B cell (primary cell): Measurements from ENCODE around the gene LDLRAD2. TPM values are rescaled to one million over a fixed set of nuclear protein-coding genes. Genes with fewer than 3 reads are reported as not detected.

ENCODE experiments used
- ATAC-seq: fragments of 200-7000 bp; cut with Tn5 transposase; one replicate; pipeline ENCODE4 v1.10.0; 2021; ENCODE audit warnings: low read depth, mild to moderate bottlenecking, moderate number of reproducible peaks, moderate library complexity
- CTCF ChIA-PET: fragments of 350-600 bp; sonication (Branson Sonifier 250); formaldehyde crosslinking; loops from one replicate; lab custom pipeline; 2021; ENCODE audit warnings: antibody characterized with exemption, inconsistent platforms; lab: Charles Lee
- POLR2A ChIA-PET: fragments of 350-600 bp; sonication (Branson Sonifier 250); formaldehyde crosslinking; loops from one replicate; lab custom pipeline; 2021; ENCODE audit warnings: antibody characterized with exemption; lab: Charles Lee
- DNase-seq: peaks from one replicate; pipeline ENCODE4 v3.0.0; 2013
- H2AFZ ChIP-seq: 2 replicates; pipeline ENCODE4 v1.6.1; 2012; ENCODE audit warnings: mild to moderate bottlenecking, low read depth, low read length; ENCODE audit not compliant: insufficient read depth, poor library complexity, severe bottlenecking
- H3K27ac ChIP-seq, 2 donors: 1 replicate in 1 of 2; 2 replicates in 1 of 2; pipeline ENCODE4 v1.5.1; 2012 to 2013; ENCODE audit warnings: low read length in 2 of 2, mild to moderate bottlenecking in 2 of 2, moderate library complexity in 1 of 2
- H3K27me3 ChIP-seq, 4 experiments: fragments of 200-600 bp in 1 of 4; sonication (generic) in 1 of 4; replicated peaks in 1 of 4; 1 replicate in 2 of 4; 2 replicates in 2 of 4; pipeline versions ENCODE4 v1.6.1 to v1.7.0; 2013 to 2016; ENCODE audit warnings: low read length in 3 of 4, mild to moderate bottlenecking in 2 of 4, mixed read lengths in 1 of 4, moderate library complexity in 1 of 4; ENCODE audit not compliant: insufficient read depth in 4 of 4, control insufficient read depth in 3 of 4; ENCODE audit errors: control extremely low read depth in 1 of 4
- H3K36me3 ChIP-seq, 2 experiments: replicated peaks in 1 of 2; 1 replicate in 1 of 2; 2 replicates in 1 of 2; pipeline versions ENCODE4 v1.6.1 to v1.7.1; 2013; ENCODE audit warnings: low read length in 1 of 2; ENCODE audit not compliant: insufficient read depth in 2 of 2, control insufficient read depth in 1 of 2; ENCODE audit errors: control extremely low read depth in 1 of 2, extremely low read depth in 1 of 2
- H3K4me1 ChIP-seq, 2 donors: fragments of 200-600 bp in 1 of 2; sonication (generic) in 1 of 2; 1 replicate in 1 of 2; 2 replicates in 1 of 2; pipeline versions ENCODE4 v1.5.1 to v1.6.1; 2013 to 2017; ENCODE audit warnings: low read length in 2 of 2; ENCODE audit not compliant: control insufficient read depth in 2 of 2, insufficient read depth in 2 of 2
- H3K4me2 ChIP-seq: replicated peaks from 2 replicates; pipeline ENCODE3; 2012; ENCODE audit warnings: mild to moderate bottlenecking, low read depth, low read length; ENCODE audit not compliant: poor library complexity, severe bottlenecking
- H3K4me3 ChIP-seq, 5 experiments: fragments of 200-600 bp in 1 of 5; sonication (generic) in 1 of 5; 1 replicate in 3 of 5; 2 replicates in 2 of 5; pipeline versions ENCODE4 v1.5.1 to v1.7.0; 2011 to 2016; ENCODE audit warnings: low read length in 4 of 5, mild to moderate bottlenecking in 4 of 5, low read depth in 2 of 5, control low read depth in 1 of 5, moderate library complexity in 1 of 5; ENCODE audit not compliant: insufficient read depth in 1 of 5; ENCODE audit errors: control extremely low read depth in 1 of 5, extremely low read depth in 1 of 5
- H3K79me2 ChIP-seq: fragments of 200-600 bp; sonication (generic); one replicate; pipeline ENCODE4 v1.6.0; 2016; ENCODE audit warnings: low read length; ENCODE audit not compliant: control insufficient read depth, insufficient read depth
- H3K9ac ChIP-seq: fragments of 200-600 bp; sonication (generic); 2 replicates; pipeline ENCODE4 v1.6.1; 2017; ENCODE audit warnings: mild to moderate bottlenecking, low read length, moderate library complexity
- H3K9me3 ChIP-seq, 3 donors: one replicate each; pipeline versions ENCODE4 v1.6.1 to v1.7.1; 2013; ENCODE audit warnings: low read length in 2 of 3; ENCODE audit not compliant: control insufficient read depth in 2 of 3, insufficient read depth in 1 of 3; ENCODE audit errors: control extremely low read depth in 1 of 3
- H4K20me1 ChIP-seq: 2 replicates; pipeline ENCODE4 v1.6.0; 2012; ENCODE audit warnings: mild to moderate bottlenecking, low read length; ENCODE audit not compliant: insufficient read depth, control insufficient read depth, poor library complexity, severe bottlenecking
- H3K27ac Mint-ChIP-seq: one replicate; pipeline ENCODE4 v1.8.0; 2021; ENCODE audit warnings: mixed read lengths
- H3K27me3 Mint-ChIP-seq: one replicate; pipeline ENCODE4 v1.8.0; 2021; ENCODE audit warnings: mixed read lengths
- H3K4me1 Mint-ChIP-seq: one replicate; pipeline ENCODE4 v1.8.0; 2021; ENCODE audit warnings: mixed read lengths
- H3K4me3 Mint-ChIP-seq: one replicate; pipeline ENCODE4 v1.8.0; 2021; ENCODE audit warnings: mixed read lengths
- H3K9me3 Mint-ChIP-seq: one replicate; pipeline ENCODE4 v1.8.0; 2022; ENCODE audit warnings: mixed read lengths; ENCODE audit not compliant: insufficient read depth
- EZH2 ChIP-seq: IDR thresholded peaks from 2 replicates; pipeline ENCODE4 v1.6.1; 2012; ENCODE audit warnings: borderline replicate concordance, low read depth, mild to moderate bottlenecking, moderate library complexity, low read length; ENCODE audit not compliant: insufficient read depth, poor library complexity, severe bottlenecking
- WGBS: methylation state at CpG from one replicate; pipeline ENCODE4 v1.1.5; 2013; ENCODE audit warnings: missing lambda C conversion rate; ENCODE audit not compliant: insufficient coverage; 5-methylcytosine and 5-hydroxymethylcytosine counted together
- intact Hi-C: fragments of 100-400 bp; cut with micrococcal nuclease; formaldehyde crosslinking; loops from one replicate; pipeline ENCODE4 v1.10.0; 2022
- polyA plus RNA-seq: library from polyadenylated mRNA; depleted of rRNA; stranded (reverse); fragments of >200 nt; gene quantifications from 2 replicates; pipeline ENCODE4 v1.2.3, GENCODE V29; 2012
- total RNA-seq, 2 donors: library from RNA; stranded (reverse); fragments of 120-200 nt in 1 of 2; gene quantifications; 1 replicate in 1 of 2; 2 replicates in 1 of 2; pipeline versions ENCODE4 v1.2.3 to v1.2.4, GENCODE V29; 2013 to 2022
- TF ChIP-seq, protein P1 (sequence below): fragments of 200-600 bp; IDR thresholded peaks from one replicate; pipeline ENCODE4 v1.8.0; 2022; ENCODE audit warnings: antibody characterized with exemption, mild to moderate bottlenecking

The LDLRAD2 gene
- total and polyA plus RNA-seq, 2 donors (not counting 1 experiment from before 2014, with no cell fraction given): 0.47 to 3.0 TPM

DNA sequence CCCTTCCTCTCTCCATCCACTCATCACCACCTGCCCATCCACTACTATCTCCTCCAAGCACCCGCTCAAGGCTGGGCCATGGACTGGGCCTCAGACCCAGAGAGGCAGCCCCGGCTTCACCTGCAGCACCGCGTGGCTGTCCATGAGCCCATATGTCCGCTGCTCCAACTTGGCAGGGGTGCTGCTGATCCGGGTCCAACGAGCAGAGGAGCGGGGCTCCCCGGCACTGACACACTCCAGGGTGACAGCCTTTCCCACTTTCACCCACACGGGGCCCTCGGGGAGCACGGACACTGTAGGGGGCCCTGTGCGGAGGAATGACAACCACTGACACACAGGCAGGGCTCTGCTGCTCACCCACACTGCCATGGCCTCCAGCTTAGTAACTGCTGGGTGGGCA is 28.9 kb downstream of the LDLRAD2 start:
- intact Hi-C loops: no loop called here
- WGBS: 95% methylated on average over 12 of the region's 13 CpGs
- CTCF ChIA-PET: interaction anchor here (1.1 kb wide), 1 partner anchor 9 kb away, joined by 3 read pairs; no protein-coding TSS in a partner anchor

GRCh38 chr1:21841852-21842466 is 29.9 kb downstream of the LDLRAD2 start:
- H3K27ac Mint-ChIP-seq: no peak overlapping the region
- H3K4me3 Mint-ChIP-seq: no peak overlapping the region
- no peak for ATAC-seq
- H3K79me2 ChIP-seq: no peaks in the 10 kb centered on the region
- no peak overlapping the region for H3K4me2 ChIP-seq
- H3K4me3 ChIP-seq: no peak overlapping the region
- intact Hi-C loops: no loop called here
- WGBS: 96% methylated on average over 21 of the region's 21 CpGs
- no peaks in the 10 kb centered on the region for H3K9me3 Mint-ChIP-seq
- no peaks in the 10 kb centered on the region for H3K27me3 ChIP-seq
- ChIA-PET POLR2A (no interaction called here), CTCF (interaction anchor here (0.8 kb wide), 1 partner anchor 98 kb away, joined by 3 read pairs; no protein-coding TSS in a partner anchor)
- no peak for TF ChIP-seq EZH2
- TF ChIP-seq, protein P1, sequence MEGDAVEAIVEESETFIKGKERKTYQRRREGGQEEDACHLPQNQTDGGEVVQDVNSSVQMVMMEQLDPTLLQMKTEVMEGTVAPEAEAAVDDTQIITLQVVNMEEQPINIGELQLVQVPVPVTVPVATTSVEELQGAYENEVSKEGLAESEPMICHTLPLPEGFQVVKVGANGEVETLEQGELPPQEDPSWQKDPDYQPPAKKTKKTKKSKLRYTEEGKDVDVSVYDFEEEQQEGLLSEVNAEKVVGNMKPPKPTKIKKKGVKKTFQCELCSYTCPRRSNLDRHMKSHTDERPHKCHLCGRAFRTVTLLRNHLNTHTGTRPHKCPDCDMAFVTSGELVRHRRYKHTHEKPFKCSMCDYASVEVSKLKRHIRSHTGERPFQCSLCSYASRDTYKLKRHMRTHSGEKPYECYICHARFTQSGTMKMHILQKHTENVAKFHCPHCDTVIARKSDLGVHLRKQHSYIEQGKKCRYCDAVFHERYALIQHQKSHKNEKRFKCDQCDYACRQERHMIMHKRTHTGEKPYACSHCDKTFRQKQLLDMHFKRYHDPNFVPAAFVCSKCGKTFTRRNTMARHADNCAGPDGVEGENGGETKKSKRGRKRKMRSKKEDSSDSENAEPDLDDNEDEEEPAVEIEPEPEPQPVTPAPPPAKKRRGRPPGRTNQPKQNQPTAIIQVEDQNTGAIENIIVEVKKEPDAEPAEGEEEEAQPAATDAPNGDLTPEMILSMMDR: no peak
- no peaks in the 10 kb centered on the region for H3K4me1 ChIP-seq
- H3K27me3 Mint-ChIP-seq: no peaks in the 10 kb centered on the region
- H3K9ac ChIP-seq: no peak overlapping the region
- H3K36me3 ChIP-seq: no peaks in the 10 kb centered on the region
- H2AFZ ChIP-seq: no peak overlapping the region
- no peak overlapping the region for H3K27ac ChIP-seq
- H3K4me1 Mint-ChIP-seq: no peaks in the 10 kb centered on the region
- no peaks in the 10 kb centered on the region for H4K20me1 ChIP-seq
- DNase-seq: no peak
- no peaks in the 10 kb centered on the region for H3K9me3 ChIP-seq

More for the DNA sequence above, 28.9 kb downstream of the LDLRAD2 start:
- no peak for ATAC-seq
- H3K4me3 Mint-ChIP-seq: no peak overlapping the region
- no peak overlapping the region for H3K27ac ChIP-seq
- H3K4me1 Mint-ChIP-seq: no peaks in the 10 kb centered on the region
- no peak overlapping the region for H2AFZ ChIP-seq
- DNase-seq: no peak
- no peak overlapping the region for H3K27ac Mint-ChIP-seq
- H3K36me3 ChIP-seq: no peaks in the 10 kb centered on the region
- H4K20me1 ChIP-seq: no peaks in the 10 kb centered on the region
- no peaks in the 10 kb centered on the region for H3K79me2 ChIP-seq
- no peaks in the 10 kb centered on the region for H3K9me3 ChIP-seq
- no peak overlapping the region for H3K9ac ChIP-seq
- POLR2A ChIA-PET: no interaction called here
- H3K27me3 Mint-ChIP-seq: no peaks in the 10 kb centered on the region
- no peaks in the 10 kb centered on the region for H3K9me3 Mint-ChIP-seq
- H3K4me3 ChIP-seq: no peak overlapping the region
- TF ChIP-seq EZH2: no peak
- TF ChIP-seq, protein P1: no peak
- H3K27me3 ChIP-seq: no peaks in the 10 kb centered on the region
- no peak overlapping the region for H3K4me2 ChIP-seq
- H3K4me1 ChIP-seq: no peaks in the 10 kb centered on the region
